ENCODE results near the gene ACP5.

The ACP5 gene

GRCh38 chr19:11570039-11570462, 7.4 kb downstream of the ACP5 start:
- TF ChIP-seq CTCF (IDR thresholded peaks at IDR 0.05): no peak

GRCh38 chr19:11566164-11566563, 11.3 kb downstream of the ACP5 start:
- no peak for TF ChIP-seq CTCF (IDR thresholded peaks at IDR 0.05)

- no peak for TF ChIP-seq CTCF (IDR thresholded peaks at IDR 0.05)
Measured at GRCh38 chr19:11563532-11563931, 13.9 kb downstream of the ACP5 start.

GRCh38 chr19:11560404-11561051, 16.9 kb downstream of the ACP5 start:
- TF ChIP-seq CTCF (IDR thresholded peaks at IDR 0.05): peak; percentile 76

- TF ChIP-seq CTCF (IDR thresholded peaks at IDR 0.05): peak; percentile 27; the same call in 1 of the 2 replicates
Measured at GRCh38 chr19:11558881-11559828, 18.3 kb downstream of the ACP5 start, which contains the start of gene ELOF1. Gene ELOF1, minus strand, starts transcription at chr19:11559230. Its CDS starts 4,883 bp downstream, at chr19:11554347.

GRCh38 chr19:11556634-11557420, 20.6 kb downstream of the ACP5 start:
- TF ChIP-seq CTCF (IDR thresholded peaks at IDR 0.05): no peak

- no peak for TF ChIP-seq CTCF (IDR thresholded peaks at IDR 0.05)
Measured at GRCh38 chr19:11555246-11555645, 22.2 kb downstream of the ACP5 start.
